ENCODE results near the gene VPS9D1.
"Not testable (repeated sequence)": the region's sequence is repeated elsewhere in the genome, so short reads cannot be mapped to it uniquely, and the experiment has no call there.

Gene VPS9D1

DNA sequence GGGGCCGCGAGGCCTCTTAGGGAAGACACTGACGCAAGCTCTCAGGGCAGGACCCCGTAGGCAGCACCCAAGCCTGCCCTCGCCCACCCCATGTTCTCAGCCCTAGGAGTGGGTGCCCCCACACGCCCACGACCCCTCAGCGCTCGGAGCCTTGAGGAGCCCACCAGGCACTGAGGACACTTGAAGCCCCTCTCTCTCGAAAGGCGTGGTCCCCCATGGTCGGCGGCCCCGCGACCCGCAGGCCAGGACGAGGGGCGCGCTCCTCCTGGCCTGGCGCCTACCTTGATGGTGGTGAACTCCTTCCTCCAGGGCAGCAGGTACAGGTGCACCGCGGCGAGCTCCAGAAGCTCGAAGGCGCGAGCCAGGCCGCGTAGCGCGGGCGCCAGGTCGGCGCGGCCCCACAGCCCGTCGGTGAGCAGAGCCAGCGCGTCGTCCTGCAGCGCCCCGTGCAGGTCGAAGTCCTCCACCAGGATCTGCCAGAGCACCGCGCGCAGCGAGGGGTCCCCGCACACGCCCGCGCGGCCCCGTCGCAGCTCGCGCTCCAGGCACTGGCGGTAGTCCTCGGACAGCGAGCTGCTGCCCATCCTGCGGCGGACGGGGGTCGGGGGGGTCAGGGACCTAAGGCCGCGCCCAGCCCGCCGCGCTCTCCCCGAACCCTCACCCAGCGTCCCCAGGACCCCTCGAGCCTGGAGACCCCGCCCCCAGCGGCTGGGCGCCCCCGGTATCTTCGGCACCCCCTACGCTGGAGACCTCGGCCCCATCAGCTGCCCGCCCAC, 19.9 kb downstream of the VPS9D1 start:
- Histone ChIP-seq H3K27ac (peak overlapping the region; percentile 84), H3K9me3 (no peaks in the 10 kb centered on the region), H3K36me3 (peaks cover 0 to 21% (median 7%) of the 10 kb centered on the region in 3 donors), H3K27me3 (peaks cover 0 to 20% of the 10 kb centered on the region in 2 donors), H3K4me1 (peaks cover 7 to 29% (median 26%) of the 10 kb centered on the region in 4 donors), H3K4me3 (peak overlapping the region; percentile 60 to 88)
- no peak for TF ChIP-seq CTCF (IDR thresholded peaks at IDR 0.05)
- no peak for DNase-seq
- intact Hi-C loops (cut with DNase I; ENCODE audit: low total_unique reads) = loop anchor here (2.0 kb wide), 1 partner anchor 172 kb away; the partner anchor contains the start of gene TCF25

- DNase-seq = peak; percentile 97 to 99
- H3K27ac ChIP-seq = peak overlapping the region; percentile 84
- H3K4me1 ChIP-seq = peaks cover 7 to 29% (median 26%) of the 10 kb centered on the region in 4 donors
- H3K36me3 ChIP-seq = peaks cover 0 to 27% (median 7%) of the 10 kb centered on the region in 3 donors
- TF ChIP-seq CTCF (IDR thresholded peaks at IDR 0.05) = peak; percentile 51 to 67
- no peaks in the 10 kb centered on the region for H3K9me3 ChIP-seq
- H3K27me3 ChIP-seq = peaks cover 0 to 16% of the 10 kb centered on the region in 2 donors
- peak overlapping the region; percentile 60 to 88 for H3K4me3 ChIP-seq
- intact Hi-C loops (cut with DNase I; ENCODE audit: low total_unique reads) = loop anchor here (2.0 kb wide), 1 partner anchor 173 kb away; the partner anchor contains the start of gene TCF25
These were observed 20.5 kb downstream of the VPS9D1 start for GRCh38 chr16:89700100-89700648.

DNA sequence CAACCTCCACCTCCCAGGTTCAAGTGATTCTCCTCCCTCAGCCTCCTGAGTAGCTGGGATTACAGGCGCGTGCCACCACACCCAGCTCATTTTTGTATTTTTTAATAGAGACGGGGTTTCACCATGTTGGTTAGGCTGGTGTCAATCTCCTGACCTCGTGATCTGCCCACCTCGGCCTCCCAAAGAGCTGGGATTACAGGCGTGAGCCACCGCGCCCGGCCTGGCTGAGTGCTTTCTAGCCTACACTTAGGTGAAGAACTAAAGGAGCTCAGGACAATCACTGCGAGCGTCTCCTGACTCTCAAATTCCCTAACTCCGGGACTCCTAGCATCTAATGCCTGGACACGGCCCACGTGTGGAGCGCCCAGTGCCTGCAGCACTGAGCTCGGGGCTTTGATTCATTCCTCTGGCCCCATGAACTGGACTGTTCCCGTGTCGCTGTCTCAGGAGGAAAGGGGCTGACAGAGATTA, 21.0 kb downstream of the VPS9D1 start:
- intact Hi-C loops (cut with DNase I; ENCODE audit: low total_unique reads) = loop anchor here (2.0 kb wide), 1 partner anchor 173 kb away; the partner anchor contains the start of gene TCF25
- peak overlapping the region; percentile 60 to 88 for H3K4me3 ChIP-seq
- peaks cover 0 to 11% of the 10 kb centered on the region in 2 donors for H3K27me3 ChIP-seq
- not testable (repeated sequence) for H3K9me3 ChIP-seq, DNase-seq
- peak overlapping the region; percentile 84 for H3K27ac ChIP-seq
- peaks cover 7 to 29% (median 26%) of the 10 kb centered on the region in 4 donors for H3K4me1 ChIP-seq
- H3K36me3 ChIP-seq = peaks cover 0 to 32% (median 7%) of the 10 kb centered on the region in 3 donors

- H3K4me3 ChIP-seq; H3K27me3 ChIP-seq; DNase-seq; H3K9me3 ChIP-seq; intact Hi-C loops (cut with DNase I; ENCODE audit: low total_unique reads); H3K27ac ChIP-seq: not testable (repeated sequence)
- Histone ChIP-seq H3K36me3 (peaks cover 0 to 42% (median 15%) of the 10 kb centered on the region in 3 donors), H3K4me1 (peaks cover 7 to 29% (median 26%) of the 10 kb centered on the region in 4 donors)
These were observed 22.0 kb downstream of the VPS9D1 start for GRCh38 chr16:89698717-89699116.

DNA sequence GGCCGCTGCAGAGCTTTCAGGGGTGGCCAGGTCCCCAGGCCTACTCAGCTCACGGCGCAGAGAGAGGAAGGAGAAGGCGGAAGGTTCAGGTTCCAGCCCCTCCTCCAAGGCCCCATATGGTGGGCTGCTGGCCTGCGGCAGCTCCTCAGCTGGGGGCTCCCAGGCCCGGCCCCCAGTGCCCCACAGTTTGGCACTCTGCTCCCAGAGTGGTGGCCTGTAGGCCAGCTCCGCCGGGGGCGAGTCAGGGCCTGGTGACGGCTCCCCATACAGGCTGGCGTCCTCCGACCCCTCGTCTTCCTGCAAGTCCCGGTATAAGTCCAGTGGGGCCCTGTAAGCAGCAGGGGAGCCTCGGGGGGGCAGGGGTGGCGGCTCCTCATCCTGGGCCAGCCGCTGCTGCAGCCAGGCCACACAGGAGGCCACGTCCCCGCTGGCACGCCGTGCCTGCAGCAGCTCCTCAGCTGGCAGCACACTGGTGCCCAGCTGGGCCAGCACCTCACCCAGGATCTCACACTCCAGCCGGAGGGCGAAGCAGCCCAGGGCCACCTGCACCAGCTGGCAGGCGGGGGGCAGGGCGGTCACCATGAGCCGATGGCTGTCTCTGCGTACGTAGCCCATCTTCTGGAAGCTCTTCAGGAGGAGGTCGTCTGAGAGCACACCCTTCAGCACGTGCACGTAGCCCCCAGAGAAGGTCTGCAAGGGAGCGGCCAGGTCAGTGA, 22.9 kb downstream of the VPS9D1 start:
- peaks cover 0 to 51% (median 24%) of the 10 kb centered on the region in 3 donors for H3K36me3 ChIP-seq
- no peak overlapping the region for H3K4me3 ChIP-seq
- peaks cover 0 to under 1% of the 10 kb centered on the region in 2 donors for H3K27me3 ChIP-seq
- H3K9me3 ChIP-seq = no peaks in the 10 kb centered on the region
- intact Hi-C loops (cut with DNase I; ENCODE audit: low total_unique reads) = no loop called here
- no peak for DNase-seq
- no peak overlapping the region for H3K27ac ChIP-seq
- no peak for TF ChIP-seq CTCF (IDR thresholded peaks at IDR 0.05)
- H3K4me1 ChIP-seq = peaks cover 7 to 29% (median 26%) of the 10 kb centered on the region in 4 donors

DNA sequence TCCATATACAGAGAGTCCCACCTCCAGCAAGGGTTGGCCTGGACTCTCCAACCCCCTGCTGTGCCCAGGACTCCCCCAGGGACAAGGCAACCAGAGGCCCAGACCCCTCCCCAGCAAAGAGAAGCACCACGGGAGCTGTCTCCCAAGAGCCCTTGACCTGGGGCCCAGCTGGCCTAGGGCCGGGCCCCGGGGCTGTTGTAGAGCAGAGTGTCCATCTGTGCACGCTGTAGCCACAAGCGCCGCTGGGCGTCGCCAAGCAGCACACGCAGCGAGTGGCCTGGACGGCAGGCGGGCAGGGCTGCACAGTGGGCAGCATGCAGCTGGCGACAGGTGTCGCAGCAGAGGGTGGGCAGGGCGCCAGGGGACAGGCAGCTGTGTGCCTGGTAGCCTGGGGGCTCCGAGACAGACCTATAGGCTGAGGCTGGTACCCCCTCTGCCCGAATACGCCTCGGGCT, 23.5 kb downstream of the VPS9D1 start:
- H3K4me3 ChIP-seq = no peak overlapping the region
- H3K27ac ChIP-seq = no peak overlapping the region
- H3K36me3 ChIP-seq = peaks cover 0 to 57% (median 24%) of the 10 kb centered on the region in 3 donors
- H3K27me3 ChIP-seq = no peaks in the 10 kb centered on the region
- no peak for TF ChIP-seq CTCF (IDR thresholded peaks at IDR 0.05)
- peaks cover 7 to 27% (median 24%) of the 10 kb centered on the region in 4 donors for H3K4me1 ChIP-seq
- DNase-seq = no peak
- no peaks in the 10 kb centered on the region for H3K9me3 ChIP-seq
- intact Hi-C loops (cut with DNase I; ENCODE audit: low total_unique reads) = no loop called here

Data from tibial artery (tissue), 4 donors.